HG03558 (cell line): ENCODE results near the gene BCS1L.

Experiments
- ATAC-seq: cut with Tn5 transposase; IDR thresholded peaks from one replicate; pipeline ENCODE4 v1.9.1; 2021; ENCODE audit warnings: moderate number of reproducible peaks; ENCODE audit not compliant: unreplicated experiment; ENCODE audit errors: extremely low read depth

The BCS1L gene

GRCh38 chr2:218710687-218711549 lies 51.4 kb downstream of the BCS1L start, which contains the start of gene TTLL4:
TSS of gene TTLL4 (plus strand) at chr2:218710835. CDS start at chr2:218737677, 26,842 bp downstream.
- peak; percentile 77 for ATAC-seq

GRCh38 chr2:218711550-218711929 lies 52.1 kb downstream of the BCS1L start:
- ATAC-seq = no peak
